ENCODE measurements around the gene PKIG.
"Not testable (repeated sequence)": the region's sequence is repeated elsewhere in the genome, so short reads cannot be mapped to it uniquely, and the experiment has no call there.

The PKIG gene

GRCh38 chr20:44571362-44571988, 10.9 kb upstream of the PKIG start:
- H3K4me3 ChIP-seq (ENCODE audit: low read depth, low read length): no peak overlapping the region

- no peak overlapping the region for H3K4me3 ChIP-seq (ENCODE audit: low read depth, low read length)
Measured at GRCh38 chr20:44572551-44573500, 9.6 kb upstream of the PKIG start.

- no peak overlapping the region for H3K4me3 ChIP-seq (ENCODE audit: low read depth, low read length)
Measured at GRCh38 chr20:44573501-44573869, 8.9 kb upstream of the PKIG start.

- H3K4me3 ChIP-seq (ENCODE audit: low read depth, low read length): no peak overlapping the region
Measured at GRCh38 chr20:44574372-44574771, 8.0 kb upstream of the PKIG start.

- no peak overlapping the region for H3K4me3 ChIP-seq (ENCODE audit: low read depth, low read length)
Measured at GRCh38 chr20:44576297-44576696, 6.1 kb upstream of the PKIG start.

- no peak overlapping the region for H3K4me3 ChIP-seq (ENCODE audit: low read depth, low read length)
Measured at GRCh38 chr20:44579313-44580081, 2.9 kb upstream of the PKIG start.

GRCh38 chr20:44580581-44581268, 1.7 kb upstream of the PKIG start:
- no peak overlapping the region for H3K4me3 ChIP-seq (ENCODE audit: low read depth, low read length)

- no peak overlapping the region for H3K4me3 ChIP-seq (ENCODE audit: low read depth, low read length)
Measured at GRCh38 chr20:44581515-44581914, 864 bp upstream of the PKIG start.

GRCh38 chr20:44583157-44583556, 778 bp downstream of the PKIG start:
- H3K4me3 ChIP-seq (ENCODE audit: low read depth, low read length): no peak overlapping the region

- H3K4me3 ChIP-seq (ENCODE audit: low read depth, low read length): no peak overlapping the region
Measured at GRCh38 chr20:44584162-44584561, 1.8 kb downstream of the PKIG start.

GRCh38 chr20:44585057-44585963, 2.9 kb downstream of the PKIG start:
- H3K4me3 ChIP-seq (ENCODE audit: low read depth, low read length): no peak overlapping the region

- no peak overlapping the region for H3K4me3 ChIP-seq (ENCODE audit: low read depth, low read length)
Measured at GRCh38 chr20:44586289-44586911, 4.0 kb downstream of the PKIG start.

- no peak overlapping the region for H3K4me3 ChIP-seq (ENCODE audit: low read depth, low read length)
Measured at GRCh38 chr20:44587035-44587980, 4.9 kb downstream of the PKIG start.

GRCh38 chr20:44588321-44588720, 5.9 kb downstream of the PKIG start:
- H3K4me3 ChIP-seq (ENCODE audit: low read depth, low read length): not testable (repeated sequence)

GRCh38 chr20:44589537-44589936, 7.2 kb downstream of the PKIG start:
- H3K4me3 ChIP-seq (ENCODE audit: low read depth, low read length): no peak overlapping the region

- H3K4me3 ChIP-seq (ENCODE audit: low read depth, low read length): no peak overlapping the region
Measured at GRCh38 chr20:44590980-44591778, 8.8 kb downstream of the PKIG start.

GRCh38 chr20:44592366-44592765, 10.0 kb downstream of the PKIG start:
- H3K4me3 ChIP-seq (ENCODE audit: low read depth, low read length): no peak overlapping the region

GRCh38 chr20:44593751-44594150, 11.4 kb downstream of the PKIG start:
- H3K4me3 ChIP-seq (ENCODE audit: low read depth, low read length): no peak overlapping the region

All from iPS-11a (cell line).